DND-41 (cell line): ENCODE measurements around the gene TMEM8B.

Experiments
- ATAC-seq: fragments of 200-7000 bp; cut with Tn5 transposase; 3 replicates; pipeline ENCODE4 v1.9.1; 2021; ENCODE audit warnings: low read depth; ENCODE audit not compliant: insufficient read depth
- DNase-seq: peaks from one replicate; pipeline ENCODE4 v3.0.0-alpha.2; 2020
- H2AFZ ChIP-seq: 2 replicates; pipeline ENCODE4 v1.6.0; 2012; ENCODE audit warnings: low read depth, low read length
- H3K27ac ChIP-seq: 2 replicates; pipeline ENCODE4 v1.5.1; 2012; ENCODE audit warnings: low read length, inconsistent platforms
- H3K27me3 ChIP-seq: fragments of 200-600 bp; sonication (generic); 2 replicates; pipeline ENCODE4 v1.6.0; 2012; ENCODE audit warnings: low read length, mild to moderate bottlenecking, inconsistent platforms; ENCODE audit not compliant: insufficient read depth, poor library complexity
- H3K36me3 ChIP-seq: 2 replicates; pipeline ENCODE4 v1.5.1; 2012; ENCODE audit warnings: low read length, inconsistent platforms; ENCODE audit not compliant: insufficient read depth
- H3K4me1 ChIP-seq: 2 replicates; pipeline ENCODE4 v1.5.1; 2012; ENCODE audit warnings: mild to moderate bottlenecking, low read length; ENCODE audit not compliant: insufficient read depth
- H3K4me2 ChIP-seq: 2 replicates; pipeline ENCODE4 v1.6.0; 2012; ENCODE audit warnings: mild to moderate bottlenecking, moderate library complexity, low read length, inconsistent platforms; ENCODE audit not compliant: insufficient read depth
- H3K4me3 ChIP-seq, 2 experiments: fragments of 200-600 bp in 1 of 2; shearing (Covaris generic) in 1 of 2; 2 replicates each; pipeline ENCODE4 v1.5.1; 2012 to 2016; ENCODE audit warnings: inconsistent platforms in 2 of 2, low read length in 2 of 2, mild to moderate bottlenecking in 2 of 2, low read depth in 1 of 2, moderate library complexity in 1 of 2
- H3K79me2 ChIP-seq: 2 replicates; pipeline ENCODE4 v1.6.0; 2012; ENCODE audit warnings: low read length, inconsistent platforms; ENCODE audit not compliant: insufficient read depth
- H3K9ac ChIP-seq: 2 replicates; pipeline ENCODE4 v1.6.0; 2012; ENCODE audit warnings: low read depth, mild to moderate bottlenecking, inconsistent platforms, low read length, moderate library complexity
- H3K9me3 ChIP-seq: 2 replicates; pipeline ENCODE4 v1.5.1; 2012; ENCODE audit warnings: low read length, moderate library complexity, mild to moderate bottlenecking, inconsistent platforms; ENCODE audit not compliant: insufficient read depth, severe bottlenecking
- H4K20me1 ChIP-seq: 2 replicates; pipeline ENCODE4 v1.6.0; 2012; ENCODE audit warnings: low read length; ENCODE audit not compliant: insufficient read depth
- EZH2 ChIP-seq: IDR thresholded peaks from 3 replicates; pipeline ENCODE4 v1.6.1; 2012; ENCODE audit warnings: borderline replicate concordance, low read depth, mild to moderate bottlenecking, moderate library complexity, low read length, inconsistent platforms; ENCODE audit not compliant: severe bottlenecking
- TF ChIP-seq, protein P1 (sequence below): IDR thresholded peaks from 2 replicates; pipeline ENCODE4 v1.5.1; 2012; ENCODE audit warnings: borderline replicate concordance, low read length, moderate library complexity, mild to moderate bottlenecking; ENCODE audit not compliant: poor library complexity, severe bottlenecking; ENCODE audit errors: extremely low read depth

TMEM8B gene

DNA sequence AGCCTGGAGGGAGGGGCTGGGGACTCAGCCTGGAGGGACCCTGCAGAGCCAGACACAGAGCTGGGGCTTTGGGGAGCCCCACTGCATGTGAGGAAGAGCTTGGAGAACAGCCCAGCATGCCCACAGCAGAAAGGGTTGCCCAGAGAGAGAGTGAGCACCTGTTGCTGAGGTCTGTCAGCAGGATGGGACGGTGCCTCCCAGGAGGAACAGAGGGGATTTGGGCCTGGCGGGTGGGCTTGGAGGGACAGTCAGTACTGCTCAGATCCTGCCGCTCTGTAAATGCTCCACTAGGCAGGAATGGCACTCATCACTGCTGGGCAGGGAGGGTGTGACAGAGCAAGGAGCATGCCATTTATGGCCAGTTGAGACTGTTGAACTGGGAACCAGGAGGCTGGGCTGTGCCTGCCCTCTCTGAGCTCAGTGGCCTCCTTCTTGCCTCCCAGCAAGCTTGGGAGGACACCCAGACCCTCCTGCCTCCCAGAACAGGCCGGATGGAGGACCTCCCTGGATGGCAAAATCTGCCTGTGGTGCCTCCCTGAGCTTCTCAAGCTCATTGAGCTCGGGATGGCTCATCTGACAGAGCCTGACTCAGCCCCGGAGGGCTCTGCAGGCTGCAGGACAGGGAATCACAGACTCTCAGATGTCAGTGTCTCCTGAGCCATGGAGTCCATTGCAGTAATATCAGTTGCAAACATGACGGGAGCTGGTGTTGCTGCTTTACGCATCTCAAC, 76.2 kb downstream of the TMEM8B start:
- H3K9ac ChIP-seq, result no peak overlapping the region
- no peaks in the 10 kb centered on the region for H3K36me3 ChIP-seq
- H3K4me2 ChIP-seq, result no peak overlapping the region
- H4K20me1 ChIP-seq, result no peaks in the 10 kb centered on the region
- H3K27ac ChIP-seq, result no peak overlapping the region
- H3K27me3 ChIP-seq, result no peaks in the 10 kb centered on the region
- H2AFZ ChIP-seq, result no peak overlapping the region
- TF ChIP-seq, protein P1, sequence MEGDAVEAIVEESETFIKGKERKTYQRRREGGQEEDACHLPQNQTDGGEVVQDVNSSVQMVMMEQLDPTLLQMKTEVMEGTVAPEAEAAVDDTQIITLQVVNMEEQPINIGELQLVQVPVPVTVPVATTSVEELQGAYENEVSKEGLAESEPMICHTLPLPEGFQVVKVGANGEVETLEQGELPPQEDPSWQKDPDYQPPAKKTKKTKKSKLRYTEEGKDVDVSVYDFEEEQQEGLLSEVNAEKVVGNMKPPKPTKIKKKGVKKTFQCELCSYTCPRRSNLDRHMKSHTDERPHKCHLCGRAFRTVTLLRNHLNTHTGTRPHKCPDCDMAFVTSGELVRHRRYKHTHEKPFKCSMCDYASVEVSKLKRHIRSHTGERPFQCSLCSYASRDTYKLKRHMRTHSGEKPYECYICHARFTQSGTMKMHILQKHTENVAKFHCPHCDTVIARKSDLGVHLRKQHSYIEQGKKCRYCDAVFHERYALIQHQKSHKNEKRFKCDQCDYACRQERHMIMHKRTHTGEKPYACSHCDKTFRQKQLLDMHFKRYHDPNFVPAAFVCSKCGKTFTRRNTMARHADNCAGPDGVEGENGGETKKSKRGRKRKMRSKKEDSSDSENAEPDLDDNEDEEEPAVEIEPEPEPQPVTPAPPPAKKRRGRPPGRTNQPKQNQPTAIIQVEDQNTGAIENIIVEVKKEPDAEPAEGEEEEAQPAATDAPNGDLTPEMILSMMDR, result no peak
- TF ChIP-seq EZH2, result no peak
- ATAC-seq (no peak), DNase-seq (no peak)
- peaks cover 6% of the 10 kb centered on the region for H3K4me1 ChIP-seq
- H3K79me2 ChIP-seq, result no peaks in the 10 kb centered on the region
- no peak overlapping the region for H3K4me3 ChIP-seq
- H3K9me3 ChIP-seq, result no peaks in the 10 kb centered on the region

DNA sequence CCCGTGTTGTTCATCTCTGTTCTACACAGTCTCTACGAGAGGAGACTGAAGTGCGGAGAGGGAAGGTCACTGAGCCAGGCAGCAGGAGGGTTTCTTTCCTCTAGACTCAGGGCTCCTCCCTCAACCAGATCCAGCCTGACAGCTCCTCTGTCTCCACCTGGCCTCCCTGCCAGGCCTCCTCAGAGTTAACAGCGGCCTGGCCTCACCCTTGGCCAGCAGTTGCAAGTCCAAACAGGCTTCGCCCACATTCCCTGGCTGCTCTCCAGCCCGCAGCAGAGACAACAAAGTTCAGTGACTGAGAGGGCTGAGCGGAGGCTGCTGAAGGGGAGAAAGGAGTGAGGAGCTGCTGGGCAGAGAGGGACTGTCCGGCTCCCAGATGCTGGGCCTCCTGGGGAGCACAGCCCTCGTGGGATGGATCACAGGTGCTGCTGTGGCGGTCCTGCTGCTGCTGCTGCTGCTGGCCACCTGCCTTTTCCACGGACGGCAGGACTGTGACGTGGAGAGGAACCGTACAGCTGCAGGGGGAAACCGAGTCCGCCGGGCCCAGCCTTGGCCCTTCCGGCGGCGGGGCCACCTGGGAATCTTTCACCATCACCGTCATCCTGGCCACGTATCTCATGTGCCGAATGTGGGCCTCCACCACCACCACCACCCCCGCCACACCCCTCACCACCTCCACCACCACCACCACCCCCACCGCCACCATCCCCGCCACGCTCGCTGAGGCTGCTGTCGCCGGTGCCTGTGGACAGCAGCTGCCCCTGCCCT, 77.1 kb downstream of the TMEM8B start, which contains the start of gene HRCT1:
Gene HRCT1 (plus strand): TSS at position 291 of the 768 bp plus-strand sequence. CDS start 86 bp downstream, at position 377.
- no peak for ATAC-seq
- no peak for DNase-seq
- Histone ChIP-seq H3K79me2 (no peaks in the 10 kb centered on the region), H3K9me3 (no peaks in the 10 kb centered on the region), H4K20me1 (no peaks in the 10 kb centered on the region), H3K4me1 (peaks cover 15% of the 10 kb centered on the region), H3K36me3 (no peaks in the 10 kb centered on the region), H2AFZ (no peak within 1 kb of the TSS), H3K4me2 (no peak within 1 kb of the TSS), H3K4me3 (no peak within 1 kb of the TSS), H3K27ac (no peak within 1 kb of the TSS), H3K27me3 (no peaks in the 10 kb centered on the region), H3K9ac (no peak within 1 kb of the TSS)
- TF ChIP-seq, protein P1, result no peak
- no peak for TF ChIP-seq EZH2

DNA sequence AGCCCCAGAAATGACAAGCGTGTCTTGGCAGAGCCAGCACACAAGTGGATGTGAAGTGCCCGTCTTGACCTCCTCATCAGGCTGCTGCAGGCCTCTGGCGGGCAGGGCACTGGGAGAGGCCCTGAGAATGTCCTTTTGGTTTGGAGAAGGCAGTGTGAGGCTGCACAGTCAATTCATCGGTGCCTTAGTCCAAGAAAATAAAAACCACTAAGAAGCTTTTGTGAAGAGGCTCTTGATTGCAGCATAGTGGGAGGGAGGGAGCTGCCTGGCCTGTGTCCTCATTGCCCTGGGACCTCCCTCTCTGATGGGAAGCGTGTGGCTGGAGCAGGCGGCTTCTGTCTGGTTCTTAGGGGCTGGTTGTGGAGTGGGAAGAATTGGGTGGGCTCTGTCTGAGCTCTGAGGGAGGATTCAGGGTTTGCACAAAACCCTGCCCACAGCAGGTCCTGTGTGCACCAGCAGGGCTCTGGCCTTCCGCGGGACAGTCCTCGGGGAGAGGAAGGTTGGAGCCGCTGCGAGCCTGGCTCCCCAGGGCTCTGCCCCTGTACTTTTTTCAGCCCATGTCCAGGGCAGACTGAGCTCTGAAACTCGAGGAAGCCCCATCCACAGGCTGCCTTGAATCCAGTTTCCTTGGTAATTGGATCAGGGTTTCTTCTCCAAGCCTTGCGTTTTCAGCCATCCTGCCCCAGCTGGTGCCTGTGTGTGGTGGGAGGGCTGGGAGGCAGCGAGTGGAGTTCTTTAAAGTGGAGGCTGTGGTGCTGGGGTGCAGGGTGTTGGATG, 78.1 kb downstream of the TMEM8B start:
- Histone ChIP-seq H2AFZ (no peak overlapping the region), H3K36me3 (no peaks in the 10 kb centered on the region), H3K4me1 (peaks cover 20% of the 10 kb centered on the region), H3K4me3 (no peak overlapping the region), H3K9me3 (no peaks in the 10 kb centered on the region), H4K20me1 (no peaks in the 10 kb centered on the region), H3K4me2 (no peak overlapping the region), H3K27ac (no peak overlapping the region), H3K27me3 (no peaks in the 10 kb centered on the region), H3K79me2 (no peaks in the 10 kb centered on the region), H3K9ac (no peak overlapping the region)
- ATAC-seq, result no peak
- TF ChIP-seq, protein P1, result no peak
- no peak for TF ChIP-seq EZH2
- DNase-seq, result no peak
